H1 (cell line): Measurements from ENCODE around the gene GRID2. TPM values are rescaled to one million over a fixed set of nuclear protein-coding genes. Genes with fewer than 3 reads are reported as not detected.

ENCODE experiments used
- CTCF ChIA-PET: fragments of 300-600 bp; sonication (Branson Sonifier 250); formaldehyde crosslinking; loops from one replicate; lab custom pipeline; 2021; ENCODE audit not compliant: partially characterized antibody; lab: Charles Lee
- POLR2A ChIA-PET: fragments of 300-600 bp; sonication (Branson Sonifier 250); formaldehyde crosslinking; loops from one replicate; lab custom pipeline; 2021; ENCODE audit warnings: inconsistent platforms; ENCODE audit not compliant: partially characterized antibody; lab: Charles Lee
- DNase-seq, 2 experiments: peaks; one replicate each; pipeline versions ENCODE4 v3.0.0 to v3.0.0-alpha.2; 2010 to 2022; ENCODE audit warnings: low spot score in 2 of 2, low read depth in 1 of 2, mixed read lengths in 1 of 2
- FAIRE-seq: peaks from 2 replicates; lab custom pipeline; 2011; peaks lifted over from hg19 to GRCh38; lab: Jason Lieb, UNC
- H2AFZ ChIP-seq: 2 replicates; pipeline ENCODE4 v1.8.1; 2012; ENCODE audit warnings: low read length, inconsistent platforms
- H2AK5ac ChIP-seq: 2 replicates; pipeline ENCODE4 v1.6.1; 2013; ENCODE audit warnings: low read depth, low read length
- H2BK120ac ChIP-seq: replicated peaks from 2 replicates; pipeline ENCODE3; 2013; ENCODE audit warnings: low read depth, low read length, inconsistent platforms
- H2BK12ac ChIP-seq: 2 replicates; pipeline ENCODE4 v1.6.1; 2013; ENCODE audit warnings: low read depth, low read length
- H2BK15ac ChIP-seq: 2 replicates; pipeline ENCODE4 v1.6.1; 2013; ENCODE audit warnings: low read length
- H2BK20ac ChIP-seq: 2 replicates; pipeline ENCODE4 v1.6.1; 2013; ENCODE audit warnings: low read length
- H2BK5ac ChIP-seq: 2 replicates; pipeline ENCODE4 v1.6.1; 2013; ENCODE audit warnings: low read depth, low read length
- H3K14ac ChIP-seq: 2 replicates; pipeline ENCODE4 v1.6.1; 2013; ENCODE audit warnings: inconsistent platforms; ENCODE audit not compliant: insufficient read length
- H3K18ac ChIP-seq: 2 replicates; pipeline ENCODE4 v1.6.1; 2013; ENCODE audit warnings: low read length; ENCODE audit errors: extremely low read depth
- H3K23ac ChIP-seq: 2 replicates; pipeline ENCODE4 v1.6.1; 2013; ENCODE audit warnings: inconsistent platforms; ENCODE audit not compliant: insufficient read length
- H3K23me2 ChIP-seq: 2 replicates; pipeline ENCODE4 v1.6.1; 2013; ENCODE audit warnings: low read depth, low read length
- H3K27ac ChIP-seq: 2 replicates; pipeline ENCODE4 v1.6.1; 2011; ENCODE audit warnings: low read depth, low read length, inconsistent platforms
- H3K27me3 ChIP-seq, 4 experiments: replicated peaks in 1 of 4; 1 replicate in 1 of 4; 2 replicates in 3 of 4; pipeline versions ENCODE4 v1.6.1 to v1.8.1; 2011 to 2013; ENCODE audit warnings: low read length in 3 of 4, mild to moderate bottlenecking in 3 of 4, inconsistent platforms in 2 of 4, mixed read lengths in 2 of 4, moderate library complexity in 1 of 4; ENCODE audit not compliant: control insufficient read depth in 3 of 4, insufficient read depth in 3 of 4; ENCODE audit errors: extremely low read depth in 1 of 4
- H3K36me3 ChIP-seq, 4 experiments: 2 replicates each; pipeline versions ENCODE4 v1.6.1 to v1.8.1; 2011 to 2013; ENCODE audit warnings: mild to moderate bottlenecking in 4 of 4, low read length in 3 of 4, moderate library complexity in 2 of 4, control low read depth in 1 of 4, inconsistent platforms in 1 of 4; ENCODE audit not compliant: insufficient read depth in 4 of 4, control insufficient read depth in 2 of 4
- H3K4ac ChIP-seq: replicated peaks from 2 replicates; pipeline ENCODE3; 2013; ENCODE audit warnings: low read length, low read depth, mixed read lengths, inconsistent platforms; ENCODE audit not compliant: insufficient read length
- H3K4me1 ChIP-seq, 4 experiments: replicated peaks in 1 of 4; 1 replicate in 1 of 4; 2 replicates in 3 of 4; pipeline versions ENCODE4 v1.6.1 to v1.8.1; 2011 to 2013; ENCODE audit warnings: low read length in 3 of 4, inconsistent platforms in 2 of 4, mixed read lengths in 1 of 4; ENCODE audit not compliant: insufficient read depth in 4 of 4, control insufficient read depth in 3 of 4
- H3K4me2 ChIP-seq, 2 experiments: 2 replicates each; pipeline versions ENCODE4 v1.6.1 to v1.8.1; 2011 to 2013; ENCODE audit warnings: low read depth in 2 of 2, low read length in 2 of 2, control low read depth in 1 of 2, inconsistent platforms in 1 of 2, mild to moderate bottlenecking in 1 of 2; ENCODE audit not compliant: insufficient read depth in 1 of 2
- H3K4me3 ChIP-seq, 4 experiments: fragments of 200-600, 300-600 bp in 1 of 4; sonication (generic), shearing (Covaris generic), sonication (Bioruptor Twin) in 1 of 4; 2 replicates each; pipeline versions ENCODE4 v1.5.1 to v1.8.1; 2011 to 2016; ENCODE audit warnings: low read length in 4 of 4, low read depth in 3 of 4, control low read depth in 2 of 4, inconsistent platforms in 2 of 4, mild to moderate bottlenecking in 2 of 4, mixed read lengths in 1 of 4, moderate library complexity in 1 of 4; ENCODE audit not compliant: insufficient read depth in 2 of 4; ENCODE audit errors: extremely low read depth in 1 of 4
- H3K56ac ChIP-seq: replicated peaks from 2 replicates; pipeline ENCODE3; 2013; ENCODE audit warnings: low read depth, mild to moderate bottlenecking, mixed read lengths, low read length, inconsistent platforms; ENCODE audit not compliant: insufficient read length
- H3K79me1 ChIP-seq: 2 replicates; pipeline ENCODE4 v1.6.1; 2013; ENCODE audit warnings: low read depth, low read length, control low read depth
- H3K79me2 ChIP-seq, 2 experiments: 2 replicates each; pipeline versions ENCODE4 v1.6.1 to v1.8.1; 2012 to 2013; ENCODE audit warnings: low read length in 2 of 2, mild to moderate bottlenecking in 2 of 2, inconsistent platforms in 1 of 2; ENCODE audit not compliant: insufficient read depth in 2 of 2, control insufficient read depth in 1 of 2
- H3K9ac ChIP-seq, 4 experiments: replicated peaks in 1 of 4; 1 replicate in 1 of 4; 2 replicates in 3 of 4; pipeline versions ENCODE4 v1.6.1 to v1.8.1; 2011 to 2013; ENCODE audit warnings: low read depth in 3 of 4, low read length in 3 of 4, control low read depth in 2 of 4, mild to moderate bottlenecking in 2 of 4, moderate library complexity in 2 of 4, inconsistent platforms in 1 of 4; ENCODE audit errors: extremely low read depth in 1 of 4
- H3K9me3 ChIP-seq, 2 experiments: 2 replicates each; pipeline versions ENCODE4 v1.6.1 to v1.8.1; 2012 to 2013; ENCODE audit warnings: mild to moderate bottlenecking in 2 of 2, moderate library complexity in 2 of 2, control low read depth in 1 of 2, inconsistent platforms in 1 of 2, low read depth in 1 of 2, low read length in 1 of 2, mixed read lengths in 1 of 2; ENCODE audit not compliant: insufficient read depth in 2 of 2
- H4K20me1 ChIP-seq, 2 experiments: replicated peaks in 1 of 2; 2 replicates each; pipeline versions ENCODE3 to v1.8.1; 2011 to 2013; ENCODE audit warnings: inconsistent platforms in 2 of 2, low read length in 2 of 2, mild to moderate bottlenecking in 1 of 2; ENCODE audit not compliant: insufficient read depth in 2 of 2, control insufficient read depth in 1 of 2
- H4K5ac ChIP-seq: 2 replicates; pipeline ENCODE4 v1.6.1; 2013; ENCODE audit warnings: low read length, low read depth, mixed read lengths, inconsistent platforms; ENCODE audit not compliant: insufficient read length
- H4K8ac ChIP-seq: 2 replicates; pipeline ENCODE4 v1.8.0; 2013; ENCODE audit warnings: mild to moderate bottlenecking, moderate library complexity, low read length, inconsistent platforms; ENCODE audit not compliant: insufficient read depth; ENCODE audit errors: extremely low read depth
- H4K91ac ChIP-seq: replicated peaks from 2 replicates; pipeline ENCODE3; 2013; ENCODE audit warnings: low read length, mixed read lengths, inconsistent platforms; ENCODE audit not compliant: insufficient read length
- ASH2L ChIP-seq: fragments of 200-600, 300-600 bp; sonication (generic); IDR thresholded peaks from one replicate; pipeline ENCODE4 v1.7.1; 2017; ENCODE audit warnings: low read length
- CBX8 ChIP-seq: fragments of 300-800, 300-1000 bp; sonication (generic); IDR thresholded peaks from 2 replicates; pipeline ENCODE4 v1.7.1; 2016; ENCODE audit warnings: low read depth, low read length, borderline replicate concordance
- GABPA ChIP-seq: IDR thresholded peaks from 2 replicates; pipeline ENCODE4 v1.6.1; 2011; ENCODE audit warnings: mild to moderate bottlenecking, low read length, moderate library complexity, borderline replicate concordance; ENCODE audit not compliant: insufficient read depth
- KDM4A ChIP-seq: IDR thresholded peaks from one replicate; pipeline ENCODE4 v1.7.1; 2012; ENCODE audit warnings: low read depth, mild to moderate bottlenecking, moderate library complexity, low read length, inconsistent platforms; ENCODE audit not compliant: severe bottlenecking
- NANOG ChIP-seq: IDR thresholded peaks from 2 replicates; pipeline ENCODE4 v1.6.1; 2011; ENCODE audit warnings: low read length, low read depth, mild to moderate bottlenecking, inconsistent platforms; ENCODE audit not compliant: insufficient read depth, poor library complexity, severe bottlenecking
- TCF12 ChIP-seq: IDR thresholded peaks from 2 replicates; pipeline ENCODE4 v1.6.1; 2011; ENCODE audit warnings: low read depth, mild to moderate bottlenecking, low read length
- WGBS, 2 experiments: shearing (Covaris generic) in 1 of 2; methylation state at CpG; one replicate each; pipeline versions ENCODE4 v1.1.6 to v1.1.7; 2013 to 2015; ENCODE audit warnings: low lambda C conversion rate in 2 of 2, mixed read lengths in 2 of 2, inconsistent platforms in 1 of 2, low coverage in 1 of 2, missing lambda C conversion rate in 1 of 2; ENCODE audit not compliant: insufficient replicate concordance in 2 of 2, insufficient coverage in 1 of 2, insufficient read length in 1 of 2; ENCODE audit errors: extremely low coverage in 1 of 2, missing lambda C conversion rate in 1 of 2; 5-methylcytosine and 5-hydroxymethylcytosine counted together
- polyA plus RNA-seq, 7 experiments: library from polyadenylated mRNA; depleted of rRNA in 3 of 7; stranded (reverse) in 5 of 7; unstranded in 2 of 7; fragments of >200 nt in 5 of 7; fragments of 200-250 nt in 2 of 7; gene quantifications; 1 replicate in 5 of 7; 2 replicates in 1 of 7; 4 replicates in 1 of 7; pipeline versions ENCODE4 v1.2.1 to v1.2.3, GENCODE V29; 2011 to 2013; ENCODE audit warnings: missing spikeins in 2 of 7, mixed read lengths in 2 of 7
- total RNA-seq: library from RNA; stranded (reverse); fragmentation: NEBNext Ultra II Directional; extraction: Animal tissue kit (Norgen Biotek cat#: 25700); gene quantifications from 2 replicates; pipeline ENCODE4 v1.2.1, GENCODE V29; 2021

GRID2 gene
- total and polyA plus RNA-seq, 2 of the 8 experiments (the other 6 are each of a cell fraction or from before 2014, with no cell fraction given), result 31.1 to 81.9 TPM

DNA sequence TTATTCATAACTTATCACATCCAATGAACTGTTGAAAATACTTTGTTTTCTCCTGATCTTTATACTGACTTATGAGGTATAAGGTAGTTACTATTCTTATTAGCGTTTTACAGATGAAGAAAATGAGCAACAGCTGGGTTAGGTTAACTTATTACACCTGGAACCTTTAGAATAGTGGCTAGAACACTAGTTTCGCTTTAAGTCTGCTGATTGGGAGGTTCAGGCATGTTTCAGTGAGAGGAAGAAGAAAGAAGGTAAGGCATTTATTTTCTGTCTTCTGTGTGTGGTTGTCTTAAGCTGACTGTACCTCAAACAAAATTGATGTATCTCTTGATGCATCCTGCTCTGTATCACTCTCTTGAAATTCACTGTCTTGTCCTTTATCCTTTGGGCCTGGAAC is 302.5 kb downstream of the GRID2 start:
- Histone ChIP-seq H3K4me2 (no peak overlapping the region), H3K36me3 (peaks cover 0 to 14% (median 5%) of the 10 kb centered on the region in 4 experiments; a peak in 2 of 8 replicates), H3K9me3 (no peaks in the 10 kb centered on the region), H3K14ac (no peak overlapping the region), H3K4ac (no peak overlapping the region), H2BK12ac (no peak overlapping the region), H3K18ac (no peak overlapping the region), H3K23ac (no peak overlapping the region), H2BK15ac (no peak overlapping the region), H3K56ac (no peak overlapping the region), H3K79me1 (no peaks in the 10 kb centered on the region), H2AFZ (no peak overlapping the region), H4K20me1 (peaks cover 0 to 3% of the 10 kb centered on the region in 2 experiments), H3K4me1 (no peaks in the 10 kb centered on the region), H2BK5ac (no peak overlapping the region), H2BK20ac (no peak overlapping the region), H2AK5ac (no peak overlapping the region), H3K23me2 (no peaks in the 10 kb centered on the region), H4K5ac (no peak overlapping the region), H4K8ac (no peak overlapping the region), H3K9ac (no peak overlapping the region), H3K27me3 (no peaks in the 10 kb centered on the region), H2BK120ac (no peak overlapping the region), H3K4me3 (no peak overlapping the region), H3K27ac (no peak overlapping the region), H4K91ac (no peak overlapping the region), H3K79me2 (peaks cover 0 to 48% of the 10 kb centered on the region in 2 experiments; a peak in 2 of 4 replicates)
- 93% methylated on average over 2 of the region's 2 CpGs; no CpG with 5 or more reads in 1 of the 2 experiments for WGBS, 2 experiments
- POLR2A ChIA-PET, result no interaction called here
- DNase-seq, result no peak
- TF ChIP-seq TCF12 (no peak), CBX8 (no peak), ASH2L (no peak), GABPA (no peak), KDM4A (no peak), NANOG (no peak)
- CTCF ChIA-PET, result no interaction called here
- no peak for FAIRE-seq
